Mucosa of rectum (tissue), 2 donors: ENCODE data around the gene POGLUT3.
A peak's percentile ranks its signal among the peaks of the same experiment; 100 is the strongest.

Source experiments
- H3K27ac ChIP-seq, 2 donors: one replicate each; pipeline ENCODE4 v1.7.0; 2013; ENCODE audit warnings: inconsistent platforms in 2 of 2, low read depth in 2 of 2, low read length in 2 of 2
- H3K27me3 ChIP-seq, 2 donors: one replicate each; pipeline ENCODE4 v1.7.0; 2013; ENCODE audit warnings: low read length in 2 of 2; ENCODE audit not compliant: control insufficient read depth in 2 of 2, insufficient read depth in 2 of 2
- H3K36me3 ChIP-seq, 2 donors: one replicate each; pipeline ENCODE4 v1.7.0; 2013; ENCODE audit warnings: low read length in 2 of 2; ENCODE audit not compliant: control insufficient read depth in 2 of 2, insufficient read depth in 2 of 2
- H3K4me1 ChIP-seq, 2 donors: one replicate each; pipeline ENCODE4 v1.7.0; 2013; ENCODE audit warnings: low read length in 2 of 2, mild to moderate bottlenecking in 1 of 2; ENCODE audit not compliant: control insufficient read depth in 2 of 2, insufficient read depth in 2 of 2
- H3K4me3 ChIP-seq, 2 donors: one replicate each; pipeline ENCODE4 v1.7.0; 2013; ENCODE audit warnings: low read length in 2 of 2
- H3K9ac ChIP-seq, 2 donors: one replicate each; pipeline ENCODE4 v1.7.0; 2013; ENCODE audit warnings: low read length in 2 of 2, low read depth in 1 of 2, mild to moderate bottlenecking in 1 of 2
- H3K9me3 ChIP-seq, 2 donors: one replicate each; pipeline ENCODE4 v1.7.0; 2013; ENCODE audit warnings: low read length in 2 of 2; ENCODE audit not compliant: control insufficient read depth in 2 of 2
- donor health status: healthy.
- donor health status: Normal muscosa, but diverticular disease.

POGLUT3 gene

GRCh38 chr11:108530426-108530825 is 32.2 kb upstream of the POGLUT3 start:
- H3K4me1 ChIP-seq = no peaks in the 10 kb centered on the region
- H3K9ac ChIP-seq = no peak overlapping the region
- H3K4me3 ChIP-seq = no peak overlapping the region
- no peaks in the 10 kb centered on the region for H3K27me3 ChIP-seq
- H3K36me3 ChIP-seq = peaks cover 24% of the 10 kb centered on the region in 2 donors
- no peak overlapping the region for H3K27ac ChIP-seq
- no peaks in the 10 kb centered on the region for H3K9me3 ChIP-seq

- no peaks in the 10 kb centered on the region for H3K4me1 ChIP-seq
- H3K9me3 ChIP-seq = no peaks in the 10 kb centered on the region
- no peaks in the 10 kb centered on the region for H3K27me3 ChIP-seq
- H3K27ac ChIP-seq = no peak overlapping the region
- H3K9ac ChIP-seq = no peak overlapping the region
- no peak overlapping the region for H3K4me3 ChIP-seq
- H3K36me3 ChIP-seq = peaks cover 15 to 16% of the 10 kb centered on the region in 2 donors
Measured at GRCh38 chr11:108527382-108527781, 29.2 kb upstream of the POGLUT3 start.

- Histone ChIP-seq H3K4me3 (no peak overlapping the region), H3K27me3 (no peaks in the 10 kb centered on the region), H3K36me3 (peaks cover 9 to 12% of the 10 kb centered on the region in 2 donors), H3K4me1 (no peaks in the 10 kb centered on the region), H3K27ac (no peak overlapping the region), H3K9ac (no peak overlapping the region), H3K9me3 (no peaks in the 10 kb centered on the region)
Measured at GRCh38 chr11:108525161-108525560, 27.0 kb upstream of the POGLUT3 start.

GRCh38 chr11:108524422-108524821 is 26.2 kb upstream of the POGLUT3 start:
- Histone ChIP-seq H3K36me3 (peaks cover 9 to 12% of the 10 kb centered on the region in 2 donors), H3K4me1 (no peaks in the 10 kb centered on the region), H3K4me3 (no peak overlapping the region), H3K27me3 (no peaks in the 10 kb centered on the region), H3K27ac (no peak overlapping the region), H3K9me3 (no peaks in the 10 kb centered on the region), H3K9ac (no peak overlapping the region)

GRCh38 chr11:108522318-108522717 is 24.1 kb upstream of the POGLUT3 start:
- Histone ChIP-seq H3K27me3 (no peaks in the 10 kb centered on the region), H3K36me3 (peaks cover 5 to 6% of the 10 kb centered on the region in 2 donors), H3K4me1 (peaks cover 0 to 2% of the 10 kb centered on the region in 2 donors), H3K4me3 (no peak overlapping the region), H3K9ac (no peak overlapping the region), H3K27ac (no peak overlapping the region), H3K9me3 (no peaks in the 10 kb centered on the region)

GRCh38 chr11:108518581-108518980 is 20.4 kb upstream of the POGLUT3 start:
- Histone ChIP-seq H3K9me3 (no peaks in the 10 kb centered on the region), H3K9ac (no peak overlapping the region), H3K4me3 (no peak overlapping the region), H3K27me3 (no peaks in the 10 kb centered on the region), H3K36me3 (peaks cover 8 to 11% of the 10 kb centered on the region in 2 donors), H3K4me1 (peaks cover 0 to 2% of the 10 kb centered on the region in 2 donors), H3K27ac (no peak overlapping the region)

- Histone ChIP-seq H3K9me3 (no peaks in the 10 kb centered on the region), H3K9ac (no peak overlapping the region), H3K4me1 (peaks cover 0 to 2% of the 10 kb centered on the region in 2 donors)
Measured at GRCh38 chr11:108516125-108516524, 17.9 kb upstream of the POGLUT3 start.

GRCh38 chr11:108512708-108513107 is 14.5 kb upstream of the POGLUT3 start:
- Histone ChIP-seq H3K36me3 (peaks cover 15 to 24% of the 10 kb centered on the region in 2 donors), H3K27ac (no peak overlapping the region), H3K4me3 (no peak overlapping the region), H3K4me1 (peaks cover 0 to 8% of the 10 kb centered on the region in 2 donors), H3K9me3 (no peaks in the 10 kb centered on the region), H3K27me3 (no peaks in the 10 kb centered on the region), H3K9ac (no peak overlapping the region)

More at GRCh38 chr11:108516125-108516524, 17.9 kb upstream of the POGLUT3 start:
- Histone ChIP-seq H3K27me3 (no peaks in the 10 kb centered on the region), H3K4me3 (no peak overlapping the region), H3K36me3 (peaks cover 15 to 24% of the 10 kb centered on the region in 2 donors), H3K27ac (no peak overlapping the region)

GRCh38 chr11:108511851-108512474 is 13.8 kb upstream of the POGLUT3 start:
- no peak overlapping the region for H3K27ac ChIP-seq
- peaks cover 0 to 6% of the 10 kb centered on the region in 2 donors for H3K4me1 ChIP-seq
- peaks cover 15 to 24% of the 10 kb centered on the region in 2 donors for H3K36me3 ChIP-seq
- no peaks in the 10 kb centered on the region for H3K9me3 ChIP-seq
- H3K27me3 ChIP-seq = no peaks in the 10 kb centered on the region
- H3K4me3 ChIP-seq = no peak overlapping the region
- H3K9ac ChIP-seq = no peak overlapping the region

- H3K4me3 ChIP-seq = no peak overlapping the region
- H3K27me3 ChIP-seq = no peaks in the 10 kb centered on the region
- H3K27ac ChIP-seq = peak overlapping the region; percentile 69 to 74
- H3K36me3 ChIP-seq = peaks cover 11 to 16% of the 10 kb centered on the region in 2 donors
- H3K9me3 ChIP-seq = no peaks in the 10 kb centered on the region
- peaks cover 0 to 6% of the 10 kb centered on the region in 2 donors for H3K4me1 ChIP-seq
- no peak overlapping the region for H3K9ac ChIP-seq
Measured at GRCh38 chr11:108508653-108509593, 10.7 kb upstream of the POGLUT3 start.
